Mucosa of stomach (tissue), 1 donor: ENCODE measurements around the gene GABBR1.
"Not testable (repeated sequence)": the region's sequence is repeated elsewhere in the genome, so short reads cannot be mapped to it uniquely, and the experiment has no call there.

Experiments
- H3K27me3 ChIP-seq: one replicate; pipeline ENCODE4 v1.7.0; 2013; ENCODE audit warnings: mild to moderate bottlenecking, low read length; ENCODE audit not compliant: control insufficient read depth, insufficient read depth
- H3K36me3 ChIP-seq: one replicate; pipeline ENCODE4 v1.7.0; 2013; ENCODE audit warnings: low read length; ENCODE audit not compliant: control insufficient read depth, insufficient read depth
- H3K4me1 ChIP-seq: one replicate; pipeline ENCODE4 v1.7.0; 2013; ENCODE audit warnings: mild to moderate bottlenecking, low read length; ENCODE audit not compliant: control insufficient read depth, insufficient read depth
- H3K4me3 ChIP-seq: one replicate; pipeline ENCODE4 v1.7.0; 2013; ENCODE audit warnings: low read length
- H3K9ac ChIP-seq: one replicate; pipeline ENCODE4 v1.7.0; 2013; ENCODE audit warnings: mild to moderate bottlenecking, low read length, moderate library complexity
- H3K9me3 ChIP-seq: one replicate; pipeline ENCODE4 v1.7.0; 2013; ENCODE audit warnings: mild to moderate bottlenecking, low read length, moderate library complexity; ENCODE audit not compliant: control insufficient read depth
- donor health status: Pancreatic carcinoma.

The GABBR1 gene

DNA sequence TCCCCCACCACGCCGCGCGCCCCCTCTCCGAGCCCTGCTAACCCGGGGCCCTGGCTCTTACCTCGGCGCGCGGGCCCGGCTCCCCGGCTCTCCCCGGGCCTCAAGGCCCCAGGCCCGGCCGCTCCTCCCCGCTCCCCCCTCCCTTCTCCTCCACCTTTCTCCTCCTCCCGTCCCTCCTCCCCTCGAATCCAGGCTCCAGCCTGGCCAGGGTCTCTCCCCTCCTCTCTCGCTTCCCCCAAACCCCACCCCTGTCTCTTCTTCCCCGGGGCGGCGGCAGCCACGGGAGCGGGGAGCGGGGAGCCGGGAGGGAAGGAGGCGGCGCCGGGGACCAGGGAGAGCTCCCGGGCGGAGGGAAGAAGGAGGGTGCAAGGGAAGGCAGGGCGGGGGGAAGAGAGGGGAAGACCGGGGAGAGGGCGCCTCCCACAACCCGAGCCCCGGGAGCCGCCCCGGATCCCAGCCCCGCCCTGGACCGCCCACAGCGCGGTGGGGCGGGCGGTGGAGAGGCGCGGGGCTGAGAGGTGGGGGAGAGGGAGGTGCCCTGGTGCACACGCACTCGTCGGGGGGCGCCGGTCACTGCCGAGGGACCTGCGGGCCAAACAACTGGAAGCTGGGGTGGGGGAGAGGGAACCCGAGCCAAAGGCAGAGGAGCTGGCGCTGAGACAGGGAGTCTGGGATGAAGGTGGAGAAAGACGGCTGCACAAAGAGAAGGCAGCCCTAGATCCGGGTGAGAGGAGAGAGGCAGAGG, at the start of gene GABBR1:
GABBR1 (minus strand) TSS at position 395 of the 745 bp plus-strand sequence. CDS start 798 bp downstream, outside the sequence.
- no peaks in the 10 kb centered on the region for H3K9me3 ChIP-seq
- no peaks in the 10 kb centered on the region for H3K36me3 ChIP-seq
- peak within 1 kb of the TSS; percentile 46 for H3K4me3 ChIP-seq
- peak within 1 kb of the TSS; percentile 38 for H3K9ac ChIP-seq
- H3K27me3 ChIP-seq = peaks cover 10% of the 10 kb centered on the region
- H3K4me1 ChIP-seq = peaks cover 30% of the 10 kb centered on the region

DNA sequence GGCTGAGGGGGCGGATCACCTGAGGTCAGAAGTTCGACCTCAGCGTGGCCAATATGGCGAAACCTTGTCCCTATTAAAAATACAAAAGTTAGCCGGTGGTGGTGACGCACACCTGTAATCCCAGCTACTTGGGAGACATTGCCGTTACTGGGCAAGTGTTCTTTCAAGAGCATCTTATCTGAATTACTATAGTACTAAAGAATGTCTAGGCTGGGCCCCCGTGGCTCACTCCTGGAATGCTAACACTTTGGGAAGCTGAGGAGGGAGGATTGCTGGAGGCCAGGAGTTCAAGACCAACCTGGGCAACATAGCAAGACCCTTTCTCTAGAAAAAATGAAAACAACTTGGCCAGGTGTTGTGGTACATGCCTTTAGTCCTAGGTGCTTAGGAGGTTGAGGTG, 48.8 kb upstream of the GABBR1 start:
- no peak overlapping the region for H3K4me3 ChIP-seq
- no peaks in the 10 kb centered on the region for H3K9me3 ChIP-seq
- no peaks in the 10 kb centered on the region for H3K4me1 ChIP-seq
- H3K27me3 ChIP-seq = peaks cover 12% of the 10 kb centered on the region
- no peaks in the 10 kb centered on the region for H3K36me3 ChIP-seq
- H3K9ac ChIP-seq = no peak overlapping the region

GRCh38 chr6:29680904-29681303, 47.9 kb upstream of the GABBR1 start, which contains the start of gene ZFP57:
ZFP57 (minus strand) TSS chr6:29681152; CDS start chr6:29677003, 4,149 bp downstream.
- Histone ChIP-seq H3K36me3 (no peaks in the 10 kb centered on the region), H3K4me3 (no peak within 1 kb of the TSS), H3K4me1 (no peaks in the 10 kb centered on the region), H3K27me3 (peaks cover 12% of the 10 kb centered on the region), H3K9me3 (no peaks in the 10 kb centered on the region), H3K9ac (no peak within 1 kb of the TSS)

GRCh38 chr6:29680416-29680815, 47.4 kb upstream of the GABBR1 start:
- peaks cover 12% of the 10 kb centered on the region for H3K27me3 ChIP-seq
- H3K9ac ChIP-seq = no peak overlapping the region
- H3K9me3 ChIP-seq = no peaks in the 10 kb centered on the region
- H3K36me3 ChIP-seq = no peaks in the 10 kb centered on the region
- no peak overlapping the region for H3K4me3 ChIP-seq
- H3K4me1 ChIP-seq = no peaks in the 10 kb centered on the region

GRCh38 chr6:29679962-29680361, 47.0 kb upstream of the GABBR1 start:
- Histone ChIP-seq H3K9me3 (no peaks in the 10 kb centered on the region), H3K4me3 (no peak overlapping the region), H3K9ac (no peak overlapping the region), H3K27me3 (peaks cover 12% of the 10 kb centered on the region), H3K36me3 (no peaks in the 10 kb centered on the region), H3K4me1 (no peaks in the 10 kb centered on the region)

- Histone ChIP-seq H3K27me3 (peaks cover 8% of the 10 kb centered on the region), H3K9ac (no peak overlapping the region), H3K4me3 (no peak overlapping the region), H3K36me3 (no peaks in the 10 kb centered on the region), H3K4me1 (no peaks in the 10 kb centered on the region), H3K9me3 (no peaks in the 10 kb centered on the region)
These were observed 45.1 kb upstream of the GABBR1 start for GRCh38 chr6:29678114-29678513.

DNA sequence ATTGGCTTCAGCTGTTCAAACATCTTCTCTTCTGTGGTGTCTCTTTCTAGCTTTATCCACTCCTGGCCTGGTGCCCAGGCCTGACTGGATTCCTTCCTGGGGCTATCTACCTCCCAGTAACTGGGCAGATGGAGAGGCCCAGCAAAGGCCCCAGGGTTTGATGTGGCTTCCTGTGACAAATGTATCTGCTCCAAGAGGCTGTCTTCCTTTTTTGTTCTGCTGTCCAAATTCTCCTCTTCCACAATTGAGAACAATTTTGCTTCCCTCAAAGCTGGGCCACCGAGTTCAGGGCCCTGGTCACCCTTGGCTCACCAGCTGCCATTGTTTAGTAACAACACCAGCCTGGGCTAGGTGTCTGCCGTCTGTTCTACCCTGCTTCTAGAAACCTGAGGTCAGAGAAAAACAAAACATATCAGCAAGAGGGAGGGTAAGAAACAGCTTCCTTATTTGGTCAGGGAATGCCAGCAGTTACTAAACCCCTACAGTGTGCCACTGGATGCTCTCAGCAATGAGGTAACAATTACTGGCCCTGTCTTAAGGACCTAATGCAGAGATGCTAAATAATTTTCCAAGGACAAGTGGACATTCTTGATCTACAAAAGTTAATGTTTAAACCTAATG, 44.1 kb upstream of the GABBR1 start:
- H3K4me1 ChIP-seq = no peaks in the 10 kb centered on the region
- no peak overlapping the region for H3K9ac ChIP-seq
- H3K4me3 ChIP-seq = no peak overlapping the region
- H3K36me3 ChIP-seq = no peaks in the 10 kb centered on the region
- H3K27me3 ChIP-seq = peaks cover 16% of the 10 kb centered on the region
- no peaks in the 10 kb centered on the region for H3K9me3 ChIP-seq

GRCh38 chr6:29675561-29675960, 42.6 kb upstream of the GABBR1 start:
- Histone ChIP-seq H3K4me3 (no peak overlapping the region), H3K9me3 (no peaks in the 10 kb centered on the region), H3K9ac (no peak overlapping the region), H3K36me3 (no peaks in the 10 kb centered on the region), H3K27me3 (peaks cover 13% of the 10 kb centered on the region), H3K4me1 (no peaks in the 10 kb centered on the region)

DNA sequence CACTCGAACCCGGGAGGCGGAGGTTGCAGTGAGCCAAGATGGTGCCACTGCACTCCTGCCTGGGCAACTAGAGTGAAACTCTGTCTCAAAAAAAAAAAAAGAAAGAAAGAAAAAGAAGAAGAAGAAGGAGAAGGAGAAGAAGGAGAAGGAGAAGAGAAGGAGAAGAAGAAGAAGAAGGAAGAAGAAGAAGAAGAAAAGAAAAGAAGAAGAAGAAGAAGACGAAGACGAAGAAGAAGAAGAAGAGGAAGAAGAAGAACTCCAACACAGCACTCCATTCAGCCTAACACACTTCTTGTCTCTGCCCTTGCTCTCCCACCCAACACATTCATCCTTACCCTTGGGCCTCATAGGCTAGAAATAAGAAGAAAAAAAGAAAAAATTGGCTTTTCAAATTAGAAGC, 41.0 kb upstream of the GABBR1 start:
- peaks cover 8% of the 10 kb centered on the region for H3K27me3 ChIP-seq
- no peaks in the 10 kb centered on the region for H3K36me3 ChIP-seq
- H3K4me3 ChIP-seq = no peak overlapping the region
- no peaks in the 10 kb centered on the region for H3K9me3 ChIP-seq
- H3K9ac ChIP-seq = no peak overlapping the region
- H3K4me1 ChIP-seq = no peaks in the 10 kb centered on the region

DNA sequence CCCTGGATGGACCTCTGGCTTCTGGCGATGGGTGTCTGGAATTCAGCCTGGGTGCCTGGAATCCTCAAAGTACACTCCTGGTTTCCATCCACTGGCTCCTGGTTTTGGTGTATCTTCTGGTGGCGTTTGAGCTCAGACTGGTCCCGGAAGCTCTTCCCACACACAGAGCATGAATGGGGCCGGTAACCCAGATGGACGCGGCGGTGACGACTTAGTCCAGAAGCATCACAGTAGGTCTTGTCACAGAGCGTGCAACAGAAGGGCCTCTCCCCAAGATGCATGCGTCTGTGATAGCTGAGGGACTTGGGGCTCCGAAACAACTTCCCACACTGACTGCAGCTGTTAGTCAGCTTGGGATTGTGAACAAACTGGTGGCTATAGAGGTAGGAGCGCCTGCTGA, 40.2 kb upstream of the GABBR1 start:
- Histone ChIP-seq H3K9me3 (no peaks in the 10 kb centered on the region), H3K4me3 (no peak overlapping the region), H3K27me3 (peaks cover 8% of the 10 kb centered on the region), H3K4me1 (no peaks in the 10 kb centered on the region), H3K36me3 (no peaks in the 10 kb centered on the region), H3K9ac (no peak overlapping the region)

DNA sequence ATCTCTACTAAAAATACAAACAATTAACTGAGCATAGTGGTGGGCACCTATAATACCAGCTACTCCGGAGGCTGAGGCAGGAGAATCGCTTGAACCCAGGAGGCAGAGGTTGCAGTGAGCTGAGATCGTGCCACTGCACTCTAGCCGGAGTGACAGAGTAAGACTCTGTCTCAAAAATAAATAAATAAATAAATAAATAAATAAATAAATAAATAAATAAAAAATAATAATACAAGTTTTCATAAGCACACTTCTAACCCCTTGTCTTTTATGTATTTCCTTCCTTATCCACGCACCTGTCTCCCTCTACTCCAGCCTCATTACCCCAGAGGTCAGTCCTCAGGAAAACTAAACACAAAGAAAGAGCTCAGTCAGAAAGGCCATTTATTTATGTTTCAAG, 39.1 kb upstream of the GABBR1 start:
- not testable (repeated sequence) for H3K36me3 ChIP-seq, H3K9ac ChIP-seq, H3K4me3 ChIP-seq, H3K27me3 ChIP-seq, H3K4me1 ChIP-seq, H3K9me3 ChIP-seq

DNA sequence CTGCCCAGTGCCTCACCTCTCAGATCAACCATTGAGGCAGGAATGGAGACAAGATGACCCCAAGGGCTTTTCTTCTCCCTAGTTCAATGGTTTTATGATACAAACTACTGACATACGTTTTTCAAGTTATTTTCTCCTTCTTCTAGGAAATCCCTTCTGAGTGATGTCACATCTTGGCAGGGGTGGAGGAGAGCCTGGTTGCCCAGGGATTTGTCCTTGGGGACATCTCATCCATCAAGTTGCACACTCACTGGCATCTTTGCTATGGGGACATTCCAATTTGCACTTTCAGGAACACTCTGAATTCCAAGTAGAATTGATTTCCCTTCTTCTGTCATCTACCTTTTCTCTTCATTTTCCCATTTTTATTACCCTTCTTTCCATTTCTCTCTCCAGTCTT, 38.0 kb upstream of the GABBR1 start:
- H3K4me3 ChIP-seq = no peak overlapping the region
- peaks cover 8% of the 10 kb centered on the region for H3K27me3 ChIP-seq
- H3K4me1 ChIP-seq = no peaks in the 10 kb centered on the region
- no peaks in the 10 kb centered on the region for H3K9me3 ChIP-seq
- H3K36me3 ChIP-seq = no peaks in the 10 kb centered on the region
- H3K9ac ChIP-seq = no peak overlapping the region
